K562 (cell line): Measurements from ENCODE around the gene E2F1. TPM values are rescaled to one million over a fixed set of nuclear protein-coding genes. Genes with fewer than 3 reads are reported as not detected.

Experiments used
- CAMTA2 ChIP-seq: fragments of 250-450 bp; sonication (Bioruptor Pico); conservative IDR thresholded peaks from 2 replicates; pipeline ENCODE4 v1.5.1; 2022
- CSDE1 ChIP-seq, 2 experiments: fragments of 450-650 bp; IDR thresholded peaks; 2 replicates each; pipeline ENCODE4 v1.6.1; 2016; ENCODE audit warnings: mild to moderate bottlenecking in 1 of 2
- FOSL1 ChIP-seq: fragments of 200-800 bp; sonication (Bioruptor generic); conservative IDR thresholded peaks from 2 replicates; pipeline ENCODE4 v1.6.1; 2016; ENCODE audit warnings: missing genetic modification characterization, missing compliant biosample characterization
- GABPB2 ChIP-seq: fragments of 250-450 bp; sonication (Bioruptor Pico); conservative IDR thresholded peaks from 2 replicates; pipeline ENCODE4 v1.5.1; 2021; ENCODE audit warnings: mild to moderate bottlenecking
- GTF2A2 ChIP-seq: IDR thresholded peaks from 2 replicates; pipeline ENCODE4 v1.6.1; 2016; ENCODE audit warnings: mild to moderate bottlenecking, missing genetic modification characterization, missing compliant biosample characterization
- HIVEP1 ChIP-seq: fragments of 250-450 bp; sonication (Bioruptor Pico); IDR thresholded peaks from 2 replicates; pipeline ENCODE4 v1.4.0; 2020; ENCODE audit warnings: mild to moderate bottlenecking
- HNRNPUL1 ChIP-seq: fragments of 200-400 bp; formaldehyde crosslinking; IDR thresholded peaks from 2 replicates; pipeline ENCODE4 v1.6.1; 2017; ENCODE audit warnings: low read length
- HOMEZ ChIP-seq: fragments of 250-450 bp; sonication (Bioruptor Pico); IDR thresholded peaks from 2 replicates; pipeline ENCODE4 v1.4.0; 2020; ENCODE audit warnings: mild to moderate bottlenecking, moderate library complexity
- NEUROD1 ChIP-seq: fragments of 150-350 bp; IDR thresholded peaks from 2 replicates; pipeline ENCODE4 v1.6.1; 2014; ENCODE audit warnings: borderline replicate concordance, low read length, low read depth; ENCODE audit not compliant: partially characterized antibody
- POLR3G ChIP-seq: IDR thresholded peaks from 2 replicates; pipeline ENCODE4 v1.6.1; 2011; ENCODE audit not compliant: insufficient read length, insufficient replicate concordance; ENCODE audit errors: extremely low read depth
- PPARD ChIP-seq: fragments of 250-450 bp; sonication (Bioruptor Pico); IDR thresholded peaks from 2 replicates; pipeline ENCODE4 v1.8.0; 2022; ENCODE audit warnings: inconsistent platforms, mild to moderate bottlenecking, moderate library complexity
- PREB ChIP-seq: sonication (generic); formaldehyde crosslinking; IDR thresholded peaks from 2 replicates; pipeline ENCODE4 v1.8.1; 2023; ENCODE audit warnings: mild to moderate bottlenecking, missing genetic modification reagents
- SFPQ ChIP-seq: fragments of 200-400 bp; formaldehyde crosslinking; IDR thresholded peaks from 2 replicates; pipeline ENCODE4 v1.6.1; 2017; ENCODE audit warnings: mild to moderate bottlenecking, low read depth, low read length, moderate library complexity
- TAF9B ChIP-seq: fragments of 450-650 bp; IDR thresholded peaks from 2 replicates; pipeline ENCODE4 v1.6.1; 2018; ENCODE audit warnings: mild to moderate bottlenecking; ENCODE audit not compliant: partially characterized antibody
- XRCC5 ChIP-seq: fragments of 200-400 bp; formaldehyde crosslinking; IDR thresholded peaks from 2 replicates; pipeline ENCODE4 v1.6.1; 2017; ENCODE audit warnings: low read depth, mild to moderate bottlenecking, low read length
- ZFP91 ChIP-seq: sonication (generic); formaldehyde crosslinking; IDR thresholded peaks from 2 replicates; pipeline ENCODE4 v1.8.0; 2022; ENCODE audit warnings: mild to moderate bottlenecking, missing genetic modification reagents
- ZNF395 ChIP-seq: fragments of 200-800 bp; sonication (Bioruptor generic); IDR thresholded peaks from 2 replicates; pipeline ENCODE4 v1.6.1; 2017; ENCODE audit warnings: missing genetic modification characterization, missing compliant biosample characterization
- ZNF76 ChIP-seq: fragments of 250-450 bp; sonication (Bioruptor Pico); IDR thresholded peaks from 2 replicates; pipeline ENCODE4 v1.4.0; 2020; ENCODE audit warnings: mild to moderate bottlenecking, moderate library complexity, borderline replicate concordance
- polyA plus RNA-seq, 8 experiments: library from polyadenylated mRNA; depleted of rRNA in 4 of 8; stranded (reverse) in 5 of 8; unstranded in 3 of 8; fragments of >200 nt; fragmentation: Nextera tagmentation in 2 of 8; fragmentation: Illumina TruSeq in 1 of 8; extraction: Ambion mirVana in 2 of 8; extraction: Trizol in 1 of 8; gene quantifications; 2 replicates each; pipeline versions ENCODE4 v1.2.1 to v1.2.3, GENCODE V29; 2011 to 2014; ENCODE audit warnings: inconsistent platforms in 1 of 8, missing spikeins in 1 of 8
- total RNA-seq, 7 experiments: library from RNA; depleted of rRNA in 6 of 7; stranded (reverse); fragments of >200 nt in 6 of 7; fragmentation: Illumina TruSeq in 2 of 7; extraction: Trizol in 2 of 7; gene quantifications; 2 replicates each; pipeline versions ENCODE4 v1.2.1 to v1.2.3, GENCODE V29; 2011 to 2021; ENCODE audit warnings: low replicate concordance in 1 of 7
- TF ChIP-seq, protein P1 (sequence below), 2 experiments: fragments of 450-650 bp in 1 of 2; sonication (generic) in 1 of 2; formaldehyde crosslinking; conservative IDR thresholded peaks; 2 replicates each; pipeline versions ENCODE4 v1.4.0 to v1.8.1; 2020 to 2022; ENCODE audit warnings: mild to moderate bottlenecking in 1 of 2, missing genetic modification reagents in 1 of 2

The E2F1 gene
- total and polyA plus RNA-seq, 9 of the 15 experiments (the other 6 are each of a cell fraction or from before 2014, with no cell fraction given) = 0.14 to 30.6 (median 13.1) TPM

GRCh38 chr20:33674294-33675135, 11.7 kb downstream of the E2F1 start, which contains the start of gene NECAB3 (continued):
- TF ChIP-seq ZNF395 (no peak), NEUROD1 (no peak), PREB (no peak), POLR3G (no peak), SFPQ (no peak), CAMTA2 (no peak), ZNF76 (CRISPR knock-in tag) (no peak), GTF2A2 (tag) (no peak), TAF9B (no peak), GABPB2 (CRISPR knock-in tag) (no peak), HIVEP1 (CRISPR knock-in tag) (no peak), CSDE1 (IDR thresholded peaks at IDR 0.05) (no peak), HOMEZ (CRISPR knock-in tag) (no peak), HNRNPUL1 (no peak), XRCC5 (no peak), ZFP91 (CRISPR knock-in tag) (no peak), PPARD (CRISPR knock-in tag) (no peak), FOSL1 (no peak; the same call in 1 of the 2 replicates)
- TF ChIP-seq, protein P1, sequence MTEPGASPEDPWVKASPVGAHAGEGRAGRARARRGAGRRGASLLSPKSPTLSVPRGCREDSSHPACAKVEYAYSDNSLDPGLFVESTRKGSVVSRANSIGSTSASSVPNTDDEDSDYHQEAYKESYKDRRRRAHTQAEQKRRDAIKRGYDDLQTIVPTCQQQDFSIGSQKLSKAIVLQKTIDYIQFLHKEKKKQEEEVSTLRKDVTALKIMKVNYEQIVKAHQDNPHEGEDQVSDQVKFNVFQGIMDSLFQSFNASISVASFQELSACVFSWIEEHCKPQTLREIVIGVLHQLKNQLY (CRISPR knock-in tag; conservative IDR thresholded peaks at IDR 0.05) = no peak
